ENCODE measurements around the gene ESR1.

- no peak for TF ChIP-seq CTCF (IDR thresholded peaks at IDR 0.05)
- TF ChIP-seq POLR2A (IDR thresholded peaks at IDR 0.05; ENCODE audit: low read depth), result no peak
These were observed 357.5 kb downstream of the ESR1 start for GRCh38 chr6:152164957-152165356.

Data from esophagus muscularis mucosa (tissue), 3 donors.